HG03378 (cell line): ENCODE measurements around the gene LASP1.

ENCODE experiments used
- ATAC-seq: cut with Tn5 transposase; IDR thresholded peaks from one replicate; pipeline ENCODE4 v1.9.1; 2021; ENCODE audit warnings: mild to moderate bottlenecking, moderate library complexity; ENCODE audit not compliant: unreplicated experiment

The LASP1 gene

DNA sequence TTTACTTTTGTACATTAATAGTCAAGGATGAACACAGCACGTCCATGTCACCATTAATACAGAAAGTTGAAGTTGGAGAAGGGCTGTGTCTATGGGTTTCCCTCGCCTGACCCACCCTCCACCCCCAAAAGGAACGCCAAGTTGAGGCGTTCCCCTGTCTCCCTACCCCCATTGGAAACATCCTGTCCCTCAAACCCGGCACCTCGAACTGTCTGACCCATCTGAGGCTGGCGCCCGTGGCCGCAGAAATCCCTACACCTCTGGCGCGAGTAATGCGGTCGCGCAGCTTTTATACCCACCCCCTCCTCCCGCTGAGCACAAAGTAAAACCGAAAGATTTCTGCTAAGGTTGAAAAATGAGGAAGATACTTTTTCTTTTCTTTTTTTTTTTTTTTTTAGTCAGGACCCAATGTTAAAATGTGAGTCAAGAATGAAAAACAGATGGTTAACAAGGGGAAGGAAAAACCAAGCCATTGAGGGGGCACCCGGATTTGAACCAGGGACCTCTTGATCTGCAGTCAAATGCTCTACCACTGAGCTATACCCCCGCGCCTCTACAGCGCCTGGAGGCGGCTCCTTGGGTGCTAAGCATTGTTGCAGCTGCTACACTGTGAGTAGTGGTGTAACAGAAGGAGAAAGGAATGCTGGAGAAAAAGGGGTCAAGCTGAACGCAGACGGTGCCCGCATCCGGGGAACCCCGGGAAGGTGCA is 887 bp upstream of the LASP1 start:
- peak; percentile 38 for ATAC-seq

DNA sequence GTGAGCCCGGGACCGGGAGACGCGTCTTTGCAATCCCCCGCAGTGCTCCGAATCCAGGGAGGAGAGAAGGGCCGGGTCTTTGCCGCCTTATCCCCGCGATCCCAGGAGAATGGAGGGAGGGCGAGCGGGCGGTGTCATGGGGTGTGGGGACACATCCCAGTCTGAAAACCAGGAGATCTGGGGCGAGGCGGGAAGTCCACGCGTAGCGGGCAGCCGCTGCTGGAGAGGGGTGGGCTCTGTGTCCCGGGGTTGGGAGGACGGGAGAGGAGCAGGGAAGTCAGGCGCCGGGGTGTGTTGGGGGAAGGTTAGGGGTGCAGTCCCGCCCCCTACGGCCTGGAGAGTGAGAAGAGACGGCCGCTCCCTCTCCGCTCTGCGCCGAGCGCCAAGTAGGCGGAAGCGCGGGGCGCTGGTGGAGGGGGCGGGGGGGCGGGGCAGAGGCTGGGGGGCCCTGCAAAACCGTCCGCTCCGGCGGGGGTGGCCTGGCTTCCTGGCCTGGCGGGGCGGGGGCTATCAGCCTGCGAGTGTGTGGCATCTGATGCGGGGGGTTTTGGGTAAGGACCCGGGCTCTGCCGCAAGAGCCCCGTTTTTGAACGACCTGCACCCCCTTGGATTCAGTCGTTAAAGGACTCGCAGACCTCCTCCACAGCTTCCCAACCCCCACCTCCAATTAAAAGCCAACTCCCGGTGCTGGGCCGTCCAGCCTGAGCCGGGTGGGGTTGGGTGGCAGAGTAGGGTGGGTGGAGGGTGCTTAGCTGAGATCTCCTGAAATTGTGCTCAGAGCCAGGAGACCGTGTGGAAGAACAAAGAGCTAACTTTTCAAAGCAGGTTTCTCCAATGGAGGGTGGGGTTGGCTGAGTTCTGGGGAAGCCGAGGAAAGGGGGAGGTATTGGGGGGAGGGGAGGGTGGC is 654 bp downstream of the LASP1 start:
- ATAC-seq: no peak

DNA sequence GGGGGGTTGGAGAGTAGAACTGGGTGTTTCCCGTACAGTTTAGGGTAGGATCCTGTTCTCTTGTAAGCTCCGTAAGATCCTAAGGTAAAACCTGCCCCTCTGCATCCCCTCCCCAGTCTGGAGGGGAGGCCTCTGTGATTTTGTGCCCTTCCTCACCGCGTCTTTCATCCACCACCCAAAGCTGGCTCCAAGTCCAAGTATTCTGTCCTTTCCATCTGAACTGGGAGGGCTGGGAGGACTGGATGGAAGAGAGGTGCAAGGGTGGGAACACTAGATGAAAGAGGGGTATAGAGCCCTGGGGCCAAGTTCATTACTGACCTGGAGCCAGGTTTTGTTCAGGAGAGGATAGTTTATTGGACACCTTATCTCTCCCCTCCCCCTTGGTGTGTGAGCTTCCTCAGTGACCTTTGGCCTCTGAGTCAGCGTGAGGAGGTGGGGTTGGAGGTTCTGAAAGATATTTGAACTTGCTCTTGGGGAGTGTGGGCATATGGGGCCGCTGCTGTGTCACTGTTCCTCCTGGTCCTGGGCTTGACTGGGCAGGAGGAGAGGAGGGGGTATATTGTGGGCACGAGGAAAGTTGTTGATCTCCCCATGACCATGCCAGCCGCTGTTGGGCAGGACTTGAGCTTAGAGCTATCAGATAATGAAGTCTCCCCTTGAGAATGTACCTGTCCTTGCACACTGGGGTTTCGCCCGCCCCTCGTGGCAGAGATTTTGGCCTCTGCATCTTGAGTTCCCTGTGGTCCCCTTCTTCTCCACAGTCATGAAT is 1.6 kb downstream of the LASP1 start:
- ATAC-seq: no peak

DNA sequence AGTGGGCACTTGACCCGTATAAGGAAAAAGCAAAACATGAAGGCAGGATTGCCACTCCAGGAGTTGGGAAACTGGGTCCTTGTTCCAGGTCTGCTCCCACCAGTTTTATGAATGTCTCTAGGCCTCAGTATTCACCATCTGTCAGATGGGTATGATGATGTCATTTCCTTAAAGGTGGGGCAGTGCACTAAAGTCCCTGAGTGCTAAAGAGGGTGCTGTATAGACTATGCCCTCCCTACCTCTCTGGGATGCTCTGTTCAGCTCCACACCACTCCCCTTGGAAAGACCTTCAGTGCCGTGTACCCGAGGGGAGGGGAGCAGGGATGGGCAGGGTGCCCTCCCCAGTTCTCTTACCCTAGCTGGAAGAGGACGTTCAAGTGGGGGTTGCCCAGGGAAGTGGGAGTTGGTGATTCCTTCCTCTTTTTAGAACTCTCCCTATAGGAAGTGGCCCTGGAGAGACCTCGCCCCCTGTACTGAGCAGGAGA is 2.2 kb downstream of the LASP1 start:
- ATAC-seq: no peak

DNA sequence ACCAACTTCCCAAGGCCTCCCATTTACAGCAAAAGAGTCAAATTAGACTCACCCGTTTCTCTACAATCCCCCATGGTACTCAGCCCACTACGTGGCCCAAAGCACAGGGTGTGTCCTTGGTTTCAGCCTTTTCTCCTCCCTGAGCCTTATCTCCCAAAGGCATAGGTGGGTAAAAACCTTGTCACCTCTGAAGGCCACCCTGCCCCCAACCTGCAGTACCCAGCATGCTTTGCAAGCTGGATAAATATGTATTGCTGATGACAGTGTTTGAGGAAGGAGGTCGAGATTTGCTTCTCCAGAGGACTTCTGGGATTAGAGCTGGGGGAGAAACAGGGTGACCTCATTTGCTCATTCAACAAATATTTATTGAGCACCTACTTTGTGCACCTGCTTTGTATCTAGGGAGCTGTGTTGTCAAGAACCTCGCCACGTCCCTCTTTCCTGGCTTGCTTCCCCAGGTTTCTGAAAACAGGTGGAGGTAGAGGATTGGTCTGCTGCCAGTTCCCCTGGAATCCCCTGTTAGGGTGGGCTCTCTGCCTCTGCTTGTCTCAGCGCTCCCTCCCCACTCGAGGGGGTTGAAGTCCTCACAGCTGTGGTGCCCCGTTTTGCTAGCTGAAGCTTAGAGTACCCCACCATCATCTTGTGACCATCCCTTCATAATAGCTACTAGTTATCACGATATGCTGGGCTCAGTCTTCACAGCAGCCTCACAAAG is 3.0 kb downstream of the LASP1 start:
- no peak for ATAC-seq

DNA sequence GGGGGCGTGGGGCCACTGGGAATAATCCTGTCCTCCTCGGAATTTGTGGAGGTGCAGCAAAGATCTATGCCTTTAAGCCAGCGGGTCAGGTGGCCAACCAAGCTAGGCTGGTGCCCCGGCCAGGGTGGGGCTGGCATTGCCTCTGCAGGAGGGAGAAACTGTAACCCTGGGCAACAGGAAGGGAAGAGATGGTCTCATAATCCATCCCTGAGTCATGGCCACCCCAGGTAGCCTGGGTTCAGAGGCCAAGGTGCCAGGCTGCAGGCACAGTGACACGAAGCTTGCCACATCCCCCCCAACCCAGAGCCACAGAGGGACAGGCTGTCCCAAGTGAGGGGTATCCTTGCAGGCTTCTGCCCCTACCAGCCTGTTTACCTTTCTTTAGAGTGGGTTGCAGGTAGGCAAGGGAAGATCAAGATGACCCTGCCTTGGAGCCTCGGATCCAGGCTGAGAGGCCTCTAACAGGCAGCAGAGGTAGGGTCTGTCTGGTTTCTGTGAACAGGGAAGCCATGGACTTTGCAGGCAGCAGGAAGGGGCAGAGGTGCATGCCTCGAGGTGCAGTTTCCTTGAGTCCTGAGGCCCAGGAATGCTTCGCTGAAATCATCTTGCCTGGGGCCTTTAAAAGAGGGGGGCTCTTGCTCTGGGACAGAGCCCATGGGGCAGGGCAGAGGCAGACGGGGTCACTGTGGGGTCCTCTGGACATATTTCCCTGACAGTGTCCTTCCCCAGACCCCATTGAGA is 4.0 kb downstream of the LASP1 start:
- no peak for ATAC-seq

DNA sequence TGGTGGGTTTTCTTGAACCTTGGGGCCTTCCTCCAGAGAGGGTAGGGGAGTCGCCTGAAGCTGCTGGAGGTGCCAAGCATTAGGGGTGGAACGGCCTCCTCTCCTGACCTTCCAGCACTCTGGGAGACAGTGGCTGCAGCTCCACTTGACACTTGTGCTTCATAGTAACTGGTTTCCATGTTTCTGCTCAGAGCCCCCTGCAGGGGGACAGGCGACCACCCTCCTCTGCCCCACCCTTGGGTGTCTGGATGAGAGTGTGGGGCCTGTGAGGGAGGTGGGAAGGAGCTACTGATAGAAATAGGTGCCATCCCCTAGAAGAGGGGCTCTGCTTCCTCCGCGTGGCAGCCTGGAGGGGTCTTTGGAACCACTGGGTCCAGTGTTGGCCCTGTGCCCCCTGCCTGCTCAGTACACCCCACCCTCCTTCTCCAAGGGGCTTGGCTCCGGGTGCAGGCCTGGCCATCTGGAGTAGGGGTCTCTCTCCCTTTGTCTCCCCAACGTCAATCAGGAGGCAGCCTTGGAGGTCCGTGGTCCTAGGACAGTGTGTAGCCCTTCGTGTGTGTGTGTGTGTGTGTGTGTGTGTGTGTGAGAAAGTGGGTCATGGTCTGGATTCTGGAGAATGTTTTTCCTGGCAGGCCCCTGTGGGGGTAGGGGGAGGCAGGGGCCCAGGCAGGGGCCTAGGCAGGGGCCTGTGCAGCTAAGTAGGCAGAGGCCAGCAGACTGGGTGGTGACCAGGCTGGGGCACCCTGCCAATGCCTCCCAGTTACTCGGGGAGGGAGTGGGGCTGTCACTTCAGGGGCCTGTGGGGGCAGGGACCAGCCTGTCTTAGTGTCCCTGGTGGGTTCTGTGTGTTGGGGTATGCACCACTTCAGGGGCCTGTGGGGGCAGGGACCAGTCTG is 4.9 kb downstream of the LASP1 start:
- no peak for ATAC-seq

DNA sequence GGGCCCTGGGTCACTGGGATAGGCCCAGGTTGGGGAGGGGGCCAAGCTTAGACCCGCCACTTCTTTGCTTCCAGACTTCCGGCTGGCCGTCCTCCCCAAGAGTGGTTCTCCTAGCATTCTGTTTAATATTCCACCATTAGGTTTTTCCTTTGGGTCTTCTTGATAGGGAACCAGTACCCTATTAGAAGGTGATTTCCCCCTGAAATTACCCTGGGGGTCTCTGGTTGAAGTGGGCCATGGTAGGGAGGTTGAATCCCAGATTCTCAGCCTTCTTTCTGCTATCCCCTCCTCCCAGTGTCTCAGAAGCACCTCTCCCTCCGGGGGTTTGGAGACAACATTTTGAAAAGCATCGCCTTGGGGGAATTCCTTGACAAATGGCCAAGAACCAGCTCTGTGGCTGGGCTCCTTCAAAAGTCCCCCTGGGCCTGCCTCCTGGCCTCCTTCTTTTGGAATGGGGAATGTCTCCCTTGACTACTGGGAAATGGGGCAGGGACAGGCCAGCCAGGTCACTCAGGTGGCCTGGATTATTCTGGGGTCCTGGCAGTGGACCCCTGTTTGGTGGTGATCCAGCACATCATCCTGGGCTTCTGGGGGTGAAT is 5.7 kb downstream of the LASP1 start:
- no peak for ATAC-seq

DNA sequence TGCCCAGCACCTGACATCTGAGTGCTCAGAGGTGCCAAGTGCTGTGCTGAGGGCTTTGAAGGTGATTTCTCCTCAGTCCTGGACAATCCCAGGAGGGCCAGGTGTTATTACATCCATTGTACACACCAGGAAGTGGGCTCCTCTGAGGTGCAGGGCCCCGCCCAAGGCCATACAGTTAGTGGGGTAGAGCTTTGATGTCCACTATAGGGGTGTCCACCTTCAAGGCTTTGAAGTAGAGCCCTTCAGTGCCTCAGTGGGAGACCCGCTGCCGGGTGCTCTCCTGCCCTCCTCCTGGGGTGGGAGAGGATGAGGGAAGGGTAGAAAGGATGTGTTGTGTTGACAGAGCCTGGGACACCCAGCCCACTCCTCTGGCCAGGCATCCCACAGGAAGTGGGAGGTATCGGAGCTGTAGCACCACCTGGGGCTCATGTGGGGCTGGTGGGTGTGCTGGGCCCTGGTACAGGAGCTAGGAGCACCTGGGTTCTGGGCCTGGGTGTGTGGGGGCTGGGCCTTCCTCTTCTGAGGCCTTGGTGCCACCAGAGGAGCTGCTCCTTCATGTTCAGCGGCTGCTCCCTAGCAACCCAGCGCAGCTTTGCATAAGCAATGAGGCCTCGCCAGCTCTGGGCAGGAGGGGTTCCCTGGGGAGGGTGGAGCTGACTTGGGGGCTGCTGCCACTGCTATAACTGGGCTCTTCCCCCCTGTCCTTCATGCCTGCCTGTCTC is 7.4 kb downstream of the LASP1 start:
- no peak for ATAC-seq

DNA sequence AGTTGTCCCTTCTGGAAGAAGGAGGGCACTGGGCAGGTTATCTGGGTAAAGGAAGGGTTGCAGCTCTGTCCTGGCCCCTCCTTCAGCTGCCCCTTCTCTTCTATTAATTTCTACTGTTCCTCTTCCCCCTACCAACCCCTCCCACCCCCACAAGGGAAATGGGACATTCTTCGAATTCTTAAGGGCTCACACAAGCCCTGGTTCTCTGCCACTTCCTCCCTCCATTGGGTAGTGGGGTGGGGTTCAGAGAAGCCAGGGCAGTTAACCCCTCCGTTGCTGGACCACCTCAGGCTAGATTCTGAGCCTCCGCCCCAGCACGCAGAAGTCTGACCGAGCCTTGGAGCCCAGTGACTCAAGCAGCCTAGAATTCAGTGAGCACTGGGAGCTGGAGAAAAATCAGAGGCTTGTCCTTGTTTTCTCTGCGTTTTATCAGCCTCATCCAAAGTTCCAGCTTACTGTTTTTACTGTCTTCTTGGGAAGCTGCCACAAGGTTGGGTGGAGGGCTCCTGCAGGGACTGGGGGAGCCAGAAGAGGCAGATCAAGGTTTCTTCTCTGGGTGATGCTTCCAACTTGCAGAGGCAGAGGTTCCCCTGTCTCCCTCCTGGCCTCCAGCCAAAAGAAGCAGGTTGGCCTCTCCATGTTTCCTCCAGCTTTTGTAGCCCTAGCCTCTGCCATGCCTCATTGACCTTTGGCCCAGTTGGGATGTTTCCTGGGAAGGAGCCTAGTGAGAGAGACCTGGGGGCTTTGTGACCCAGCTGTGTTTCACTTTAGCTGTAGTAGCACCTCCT is 10.2 kb downstream of the LASP1 start:
- no peak for ATAC-seq

DNA sequence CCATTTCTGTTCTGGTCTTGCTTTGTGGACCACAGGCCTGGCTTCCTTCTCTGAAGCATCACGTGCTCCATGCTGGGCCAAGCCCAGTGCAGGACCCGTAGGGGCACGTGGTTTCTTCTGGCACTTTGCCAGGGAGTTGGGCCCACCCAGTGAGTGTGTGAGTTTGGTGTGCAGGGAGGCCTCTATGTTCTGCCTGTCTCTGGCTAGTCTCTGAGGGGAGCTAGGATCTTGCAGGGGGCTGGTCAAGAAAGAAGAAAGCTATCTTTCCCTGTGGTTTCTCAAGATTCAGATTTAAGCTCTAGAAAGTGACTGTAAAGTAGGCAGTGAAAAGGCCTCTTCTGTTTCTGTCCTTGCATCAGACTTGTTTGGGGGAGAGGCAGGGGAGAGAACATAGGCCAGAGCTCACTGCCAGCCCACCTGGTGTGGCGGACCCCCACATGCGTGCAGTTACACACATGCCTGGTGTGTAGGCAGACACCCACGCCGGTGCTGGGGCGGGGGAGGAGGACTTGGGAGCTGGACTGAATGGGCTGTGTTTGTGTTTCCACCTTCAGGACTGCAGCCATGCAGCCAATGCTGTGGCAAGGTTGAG is 11.8 kb downstream of the LASP1 start:
- no peak for ATAC-seq

DNA sequence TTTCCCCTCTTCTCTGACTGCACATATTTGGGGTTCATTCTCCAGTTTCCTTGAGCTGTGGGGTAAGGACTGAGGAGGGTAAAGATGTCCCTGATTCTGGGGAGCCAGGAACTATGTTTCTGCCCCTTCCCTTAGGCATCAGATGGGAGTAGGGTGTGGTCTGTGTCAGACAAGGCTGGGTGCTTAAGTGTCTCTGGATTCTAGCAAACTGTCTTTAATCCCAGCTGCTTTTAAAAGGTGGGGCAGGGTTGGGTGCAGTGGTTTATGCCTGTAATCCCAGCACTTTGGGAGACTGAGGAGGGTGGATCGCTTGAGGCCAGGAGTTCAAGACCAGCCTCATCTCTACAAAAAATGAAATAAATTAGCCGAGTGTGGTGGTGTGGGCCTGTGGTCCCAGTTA is 13.0 kb downstream of the LASP1 start:
- no peak for ATAC-seq

DNA sequence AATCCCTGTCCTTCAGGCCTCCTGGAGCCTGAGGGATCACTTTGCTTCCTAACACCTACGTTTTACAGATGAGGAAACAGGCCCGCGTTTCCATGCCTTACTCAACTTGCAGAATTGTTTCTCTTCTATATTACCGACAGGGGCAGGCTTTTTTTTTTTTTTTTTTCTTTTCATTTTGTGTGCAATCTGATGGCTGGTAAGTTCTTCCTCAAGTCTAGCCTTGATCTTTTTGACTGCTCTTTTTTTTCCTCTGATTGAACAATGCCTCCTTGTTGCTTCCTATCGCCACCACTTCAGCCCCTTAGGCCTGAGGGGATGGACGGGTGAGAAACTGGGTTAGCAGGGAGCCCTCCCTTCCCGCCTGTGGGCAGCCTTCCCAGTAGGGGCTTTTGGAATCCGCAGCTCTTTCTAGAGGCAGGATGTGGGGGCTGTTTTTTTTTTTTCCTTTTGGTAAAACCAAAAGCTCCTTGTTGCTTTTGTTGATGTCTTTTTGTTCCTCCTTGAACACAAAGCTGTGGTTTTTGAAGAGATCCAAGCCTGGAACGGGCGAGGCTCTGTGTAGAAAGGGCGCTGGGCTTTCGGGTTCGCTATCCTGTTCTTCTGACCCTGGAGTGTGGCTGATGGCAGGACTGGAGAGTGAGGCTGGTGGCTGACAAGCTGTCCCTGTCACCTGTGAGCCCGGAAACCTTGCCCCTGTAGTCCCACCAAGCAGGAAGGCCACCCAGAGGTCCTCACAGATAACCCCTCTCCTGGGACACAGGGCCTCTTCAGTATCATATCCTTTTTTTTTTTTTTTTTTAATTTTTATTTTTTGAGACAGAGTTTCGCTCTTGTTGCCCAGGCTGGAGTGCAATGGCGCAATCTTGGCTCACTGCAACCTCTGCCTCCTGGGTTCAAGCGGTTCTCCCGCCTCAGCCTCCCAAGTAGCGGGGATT is 14.0 kb downstream of the LASP1 start:
- no peak for ATAC-seq

DNA sequence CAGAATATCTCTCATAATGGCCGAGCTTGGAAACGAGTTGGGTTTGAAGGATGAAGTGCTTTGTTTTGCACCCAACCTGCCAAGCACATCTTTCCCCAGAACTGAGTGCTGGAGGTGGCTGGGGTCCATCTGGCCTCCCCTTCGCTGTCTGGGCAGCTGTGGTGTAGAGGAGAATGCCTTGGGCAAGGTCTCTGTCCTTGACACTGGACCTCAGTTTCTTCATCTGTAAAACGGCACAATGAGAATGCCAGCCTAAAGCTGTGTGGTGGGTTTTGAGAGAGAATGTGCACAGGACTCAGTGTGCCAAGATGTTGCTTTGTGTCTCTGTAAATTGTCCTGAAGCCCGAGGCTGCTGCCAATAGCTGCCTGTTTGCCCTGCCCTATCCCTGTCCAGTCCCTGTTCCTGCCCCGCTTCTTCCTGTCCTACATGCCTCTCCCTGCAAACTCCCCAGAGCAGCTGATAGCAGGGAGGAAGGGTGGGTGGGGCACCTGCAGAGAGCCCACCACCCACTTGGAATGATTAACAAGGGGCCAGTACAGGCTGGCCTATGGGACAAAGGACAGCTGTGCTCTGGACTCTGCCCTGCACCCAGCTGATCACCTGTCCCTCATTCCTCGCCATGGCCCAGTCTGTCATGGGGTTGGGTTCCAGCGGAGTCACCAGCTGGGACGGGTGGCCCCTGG is 15.3 kb downstream of the LASP1 start:
- no peak for ATAC-seq
